Measurements from ENCODE around the gene GLG1.

GRCh38 chr16:74564451-74564984 lies 42.4 kb downstream of the GLG1 start:
- TF ChIP-seq CTCF (IDR thresholded peaks at IDR 0.05), result no peak
- no peak for TF ChIP-seq POLR2A (IDR thresholded peaks at IDR 0.05)
